ENCODE results near the gene CCDC18.
"Not testable (repeated sequence)": the region's sequence is repeated elsewhere in the genome, so short reads cannot be mapped to it uniquely, and the experiment has no call there.

CCDC18 gene

GRCh38 chr1:93180723-93181613, at the start of gene CCDC18:
Gene CCDC18 (plus strand): TSS chr1:93180724. CDS start chr1:93183362, 2,638 bp downstream.
- DNase-seq = no peak

GRCh38 chr1:93132638-93133037, 47.9 kb upstream of the CCDC18 start:
- no peak for DNase-seq

- DNase-seq = no peak
Observed at GRCh38 chr1:93136445-93136844, 44.1 kb upstream of the CCDC18 start.

GRCh38 chr1:93137604-93138292, 42.8 kb upstream of the CCDC18 start:
- DNase-seq = no peak

- DNase-seq = no peak
Observed at GRCh38 chr1:93140106-93140505, 40.4 kb upstream of the CCDC18 start.

- DNase-seq = no peak
Observed at GRCh38 chr1:93142161-93142560, 38.4 kb upstream of the CCDC18 start.

GRCh38 chr1:93143136-93143535, 37.4 kb upstream of the CCDC18 start:
- no peak for DNase-seq

GRCh38 chr1:93143769-93144168, 36.8 kb upstream of the CCDC18 start:
- DNase-seq = no peak

GRCh38 chr1:93148001-93148400, 32.5 kb upstream of the CCDC18 start:
- no peak for DNase-seq

GRCh38 chr1:93150729-93151128, 29.8 kb upstream of the CCDC18 start:
- no peak for DNase-seq

- no peak for DNase-seq
Observed at GRCh38 chr1:93151474-93151873, 29.1 kb upstream of the CCDC18 start.

GRCh38 chr1:93152835-93153234, 27.7 kb upstream of the CCDC18 start:
- DNase-seq = no peak

- no peak for DNase-seq
Observed at GRCh38 chr1:93154898-93155297, 25.6 kb upstream of the CCDC18 start.

GRCh38 chr1:93155335-93155734, 25.2 kb upstream of the CCDC18 start:
- DNase-seq = no peak

- no peak for DNase-seq
Observed at GRCh38 chr1:93159337-93159736, 21.2 kb upstream of the CCDC18 start.

- not testable (repeated sequence) for DNase-seq
Observed at GRCh38 chr1:93163314-93163713, 17.2 kb upstream of the CCDC18 start.

- no peak for DNase-seq
Observed at GRCh38 chr1:93164816-93165215, 15.7 kb upstream of the CCDC18 start.

GRCh38 chr1:93165895-93166294, 14.6 kb upstream of the CCDC18 start:
- DNase-seq = not testable (repeated sequence)

- DNase-seq = no peak
Observed at GRCh38 chr1:93167006-93167405, 13.5 kb upstream of the CCDC18 start.

- DNase-seq = not testable (repeated sequence)
Observed at GRCh38 chr1:93170141-93170678, 10.3 kb upstream of the CCDC18 start.

GRCh38 chr1:93171549-93172034, 8.9 kb upstream of the CCDC18 start:
- no peak for DNase-seq

GRCh38 chr1:93172778-93173177, 7.7 kb upstream of the CCDC18 start:
- DNase-seq = no peak

GRCh38 chr1:93174638-93175037, 5.9 kb upstream of the CCDC18 start:
- DNase-seq = not testable (repeated sequence)

GRCh38 chr1:93177991-93178390, 2.5 kb upstream of the CCDC18 start:
- DNase-seq = no peak
